ENCODE data around the gene PNCK. TPM values are rescaled to one million over a fixed set of nuclear protein-coding genes. Genes with fewer than 3 reads are reported as not detected.

PNCK gene
- total and polyA plus RNA-seq, 10 of the 15 experiments (the other 5 are each of a cell fraction or from before 2014, with no cell fraction given) = 0.21 to 0.67 (median 0.54) TPM; not detected in 7

DNA sequence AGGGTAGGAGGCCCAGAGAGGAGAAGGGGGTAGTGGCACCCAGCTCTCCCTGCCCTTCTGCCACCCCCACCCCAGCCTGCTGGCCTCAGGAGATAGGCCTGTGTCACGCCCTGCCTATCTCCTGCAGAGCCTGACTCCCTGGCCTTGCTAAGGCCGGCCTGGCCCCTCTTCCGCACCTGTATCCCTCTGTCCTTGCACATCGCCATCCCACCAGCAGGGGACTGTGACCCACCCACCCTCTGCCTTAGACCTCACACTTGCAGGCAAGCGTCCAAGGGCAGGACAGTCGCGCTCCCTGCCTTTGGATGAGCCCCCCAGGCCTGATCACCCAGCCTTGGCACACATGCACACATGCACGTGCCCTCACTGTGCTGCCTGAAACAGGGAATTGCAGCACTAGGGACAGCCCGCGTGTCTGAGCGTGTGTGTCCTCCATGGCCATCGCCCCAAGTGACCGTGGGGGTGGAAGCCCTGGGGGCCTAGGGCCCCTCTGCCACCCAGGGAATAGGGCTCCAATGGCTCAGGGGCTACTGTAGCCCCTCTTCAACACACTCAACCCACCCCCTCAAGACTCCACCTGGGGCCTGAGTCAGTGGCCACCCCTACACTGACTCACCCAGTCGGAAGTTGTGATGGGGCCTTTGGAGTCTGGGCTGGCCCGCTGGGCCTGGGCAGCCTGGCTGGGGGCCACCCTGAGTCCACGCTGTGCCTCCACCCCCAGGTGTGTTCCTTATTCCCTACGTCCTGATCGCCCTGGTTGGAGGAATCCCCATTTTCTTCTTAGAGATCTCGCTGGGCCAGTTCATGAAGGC is 16.2 kb upstream of the PNCK start:
- Histone ChIP-seq H3K4me1 (ENCODE audit: control insufficient read depth, insufficient read depth, low read length) (no peaks in the 10 kb centered on the region), H4K20me1 (ENCODE audit: control insufficient read depth, insufficient read depth) (no peaks in the 10 kb centered on the region), H3K4me2 (ENCODE audit: control insufficient read depth, insufficient read depth) (no peak overlapping the region), H3K4me3 (no peak overlapping the region), H3K79me2 (ENCODE audit: control insufficient read depth, insufficient read depth, low read length) (no peaks in the 10 kb centered on the region), H3K36me3 (ENCODE audit: control insufficient read depth in 2 of 2, insufficient read depth in 2 of 2, low read length in 1 of 2) (no peaks in the 10 kb centered on the region), H3K27me3 (replicated peaks in 1 of 2; ENCODE audit: control insufficient read depth in 2 of 2, insufficient read depth in 2 of 2, low read length in 1 of 2) (no peaks in the 10 kb centered on the region), H2AFZ (ENCODE audit: control insufficient read depth, low read depth, low read length) (no peak overlapping the region), H3K9me3 (replicated peaks; ENCODE audit: control insufficient read depth, insufficient read depth, low read length) (no peaks in the 10 kb centered on the region), H3K9ac (ENCODE audit: control insufficient read depth, insufficient read depth, low read length) (no peak overlapping the region), H3K27ac (ENCODE audit: control insufficient read depth, insufficient read depth) (no peak overlapping the region)
- in situ Hi-C loops (cut with MboI) (no loop called here), intact Hi-C loops (cut with micrococcal nuclease; ENCODE audit: unreplicated experiment) (no loop called here)
- no peak for ATAC-seq
- ChIA-PET CTCF (no interaction called here), POLR2A (no interaction called here), SMC1A (ENCODE audit: uncharacterized antibody, unreplicated experiment) (no interaction called here), RAD21 (ENCODE audit: unreplicated experiment) (no interaction called here)
- no peak for FAIRE-seq
- WGBS (ENCODE audit: insufficient coverage, insufficient replicate concordance, low lambda C conversion rate, missing lambda C conversion rate) = 70% methylated on average over 19 of the region's 19 CpGs
- no TSS peak for BruUV-seq (replicated peaks)
- DNase-seq (ENCODE audit: low read depth, low spot score) = no peak
- no peak for TF ChIP-seq ZNF384 (IDR thresholded peaks at IDR 0.05; ENCODE audit: borderline replicate concordance, low read depth, low read length)
- no peak for TF ChIP-seq BCL11A (IDR thresholded peaks at IDR 0.05; ENCODE audit: low read depth, low read length)
- TF ChIP-seq CHD2 (IDR thresholded peaks at IDR 0.05; ENCODE audit: borderline replicate concordance, low read depth, low read length) = no peak
- no peak for TF ChIP-seq E2F8 (IDR thresholded peaks at IDR 0.05; ENCODE audit: low read depth, partially characterized antibody)
- TF ChIP-seq FOXM1 (IDR thresholded peaks at IDR 0.05; ENCODE audit: low read depth, low read length) = no peak
- TF ChIP-seq RUNX3 (IDR thresholded peaks at IDR 0.05; ENCODE audit: low read length) = no peak
- no peak for TF ChIP-seq MEF2B (IDR thresholded peaks at IDR 0.05; ENCODE audit: partially characterized antibody, poor library complexity, severe bottlenecking)
- no peak for TF ChIP-seq POU2F2 (IDR thresholded peaks at IDR 0.05; ENCODE audit: borderline replicate concordance, low read depth, low read length)
- TF ChIP-seq CEBPB (IDR thresholded peaks at IDR 0.05; ENCODE audit: borderline replicate concordance in 1 of 2, low read depth in 2 of 2, low read length in 2 of 2) = no peak
- no peak for TF ChIP-seq RELB (IDR thresholded peaks at IDR 0.05; ENCODE audit: low read depth)
- no peak for TF ChIP-seq NRF1 (conservative IDR thresholded peaks at IDR 0.05; ENCODE audit: low read depth, low read length)
- no peak for TF ChIP-seq LARP7 (IDR thresholded peaks at IDR 0.05)
- no peak for TF ChIP-seq MTA3 (IDR thresholded peaks at IDR 0.05; ENCODE audit: borderline replicate concordance, low read length)
